ENCODE results near the gene TPI1.

The TPI1 gene

GRCh38 chr12:6828781-6829535 is 38.4 kb upstream of the TPI1 start:
- DNase-seq (ENCODE audit: low spot score), result no peak

- DNase-seq (ENCODE audit: low spot score), result peak; percentile 75
Measured at GRCh38 chr12:6829536-6830220, 37.7 kb upstream of the TPI1 start.

- no peak for DNase-seq (ENCODE audit: low spot score)
Measured at GRCh38 chr12:6830286-6830890, 36.9 kb upstream of the TPI1 start.

GRCh38 chr12:6830999-6831398 is 36.3 kb upstream of the TPI1 start:
- DNase-seq (ENCODE audit: low spot score), result no peak

GRCh38 chr12:6831450-6831995 is 35.8 kb upstream of the TPI1 start:
- DNase-seq (ENCODE audit: low spot score), result no peak

DNA sequence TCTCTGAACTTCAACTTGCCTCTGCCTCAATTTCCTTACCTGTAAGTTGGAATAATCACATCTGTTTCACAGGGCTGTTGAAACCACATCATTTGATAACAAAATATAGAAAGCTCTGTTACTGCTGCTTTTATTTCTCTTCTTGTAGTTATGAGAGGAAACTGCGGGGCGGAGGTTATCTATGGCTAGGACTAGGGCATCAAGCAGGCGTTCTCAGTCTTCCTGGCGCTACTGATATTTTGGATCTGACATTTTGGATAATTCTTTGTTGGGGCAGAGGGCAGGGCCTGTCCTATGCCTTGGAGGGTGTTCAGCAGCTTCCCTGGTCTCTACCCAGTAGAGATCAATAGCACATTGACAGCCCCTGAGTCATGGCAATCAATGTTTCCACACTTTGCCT is 35.2 kb upstream of the TPI1 start:
- no peak for DNase-seq (ENCODE audit: low spot score)

- no peak for DNase-seq (ENCODE audit: low spot score)
Measured at GRCh38 chr12:6833189-6833890, 34.0 kb upstream of the TPI1 start.

- no peak for DNase-seq (ENCODE audit: low spot score)
Measured at GRCh38 chr12:6834254-6834653, 33.1 kb upstream of the TPI1 start.

DNA sequence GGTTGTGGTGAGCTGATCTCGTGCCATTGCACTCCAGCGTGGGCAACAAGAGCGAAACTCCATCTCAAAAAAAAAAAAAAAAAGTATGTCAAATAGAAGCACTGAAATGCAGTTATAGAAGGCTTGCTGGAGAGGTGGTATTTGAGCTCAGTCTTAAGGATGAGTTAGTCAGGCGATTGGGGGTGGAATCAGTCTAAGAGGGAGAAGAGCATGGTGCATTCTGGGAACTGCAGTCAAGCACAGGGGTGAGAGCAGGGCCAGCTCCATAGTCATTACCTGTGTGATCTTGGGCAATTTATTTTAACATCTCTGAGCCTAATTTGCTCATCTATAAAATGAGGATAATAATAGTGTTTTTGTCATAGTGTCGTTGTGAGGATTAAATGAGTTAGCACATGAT is 32.5 kb upstream of the TPI1 start:
- no peak for DNase-seq (ENCODE audit: low spot score)

DNA sequence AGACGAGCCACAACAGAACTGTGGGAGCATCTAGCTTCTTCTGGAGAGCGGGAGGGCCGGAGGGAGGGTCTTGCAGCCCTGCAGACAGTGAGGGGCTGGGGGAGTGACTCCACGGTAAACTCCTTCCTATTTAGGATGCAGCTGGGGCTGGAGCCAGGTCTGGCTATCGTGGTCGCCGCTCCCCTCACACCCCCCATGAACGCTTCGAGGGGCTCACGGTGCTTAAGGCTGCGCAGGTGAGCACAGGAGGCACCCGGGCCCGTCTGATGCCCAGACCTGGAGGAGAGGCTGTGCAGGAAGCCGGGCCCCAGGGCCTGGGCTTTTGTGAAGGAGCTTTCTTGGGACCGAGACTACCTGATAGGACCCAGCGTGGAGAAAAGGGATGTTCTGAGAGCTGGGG is 30.5 kb upstream of the TPI1 start:
- DNase-seq (ENCODE audit: low spot score), result no peak

- no peak for DNase-seq (ENCODE audit: low spot score)
Measured at GRCh38 chr12:6837370-6838060, 29.8 kb upstream of the TPI1 start.

DNA sequence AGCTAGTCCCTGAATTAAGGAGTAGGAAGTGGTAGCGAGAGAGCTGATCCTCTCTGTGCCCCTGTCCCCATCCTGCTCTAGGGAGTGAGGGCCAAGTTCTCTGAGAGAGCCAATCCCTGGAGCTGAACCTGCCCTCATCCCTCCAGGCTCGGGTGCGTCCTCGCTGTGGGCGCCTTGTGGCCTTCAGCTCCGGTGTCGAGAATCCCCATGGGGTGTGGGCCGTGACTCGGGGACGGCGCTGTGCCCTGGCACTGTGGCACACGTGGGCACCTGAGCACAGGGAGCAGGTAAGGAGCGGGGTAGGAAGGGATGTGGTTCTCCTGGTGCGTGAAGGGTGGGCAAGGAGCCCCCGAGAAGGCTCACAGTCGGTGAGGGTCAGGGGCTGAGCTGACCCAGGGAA is 28.5 kb upstream of the TPI1 start:
- DNase-seq (ENCODE audit: low spot score), result no peak

DNA sequence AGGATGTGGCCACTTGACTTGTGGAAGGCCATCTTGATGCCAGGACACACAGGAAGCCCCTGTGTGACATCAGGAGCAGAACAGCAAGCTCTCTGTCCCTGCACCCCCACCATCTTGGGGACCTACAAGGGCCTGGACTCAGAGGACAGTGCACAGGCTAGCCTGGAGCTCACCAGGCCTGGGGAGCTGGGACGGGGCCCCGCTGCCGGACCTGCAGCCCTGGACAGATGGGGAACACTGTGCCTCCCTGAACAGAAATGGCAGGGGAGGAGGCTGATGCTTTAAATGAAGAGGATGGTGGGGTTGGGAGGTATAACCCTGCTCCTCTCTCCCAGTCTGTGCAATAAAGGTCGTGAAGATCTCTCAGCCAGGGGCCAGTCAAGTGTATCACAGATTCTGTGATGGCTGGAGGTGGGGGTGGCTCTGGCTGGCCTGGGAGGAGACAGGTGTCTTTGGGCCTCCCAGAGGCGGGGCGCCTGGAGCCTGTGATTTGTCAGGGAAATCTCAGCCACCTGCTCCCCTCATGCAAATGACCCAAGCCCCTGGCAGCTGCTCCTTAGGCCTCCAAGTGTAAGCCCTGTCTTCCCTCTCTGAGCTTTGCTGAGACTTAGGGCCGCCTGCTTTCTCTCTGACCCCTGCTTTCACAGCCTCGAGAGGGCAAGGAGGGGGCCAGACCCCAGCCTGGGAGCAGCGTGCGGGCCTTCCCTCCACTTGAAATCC is 27.7 kb upstream of the TPI1 start:
- peak; percentile 90 for DNase-seq (ENCODE audit: low spot score)

DNA sequence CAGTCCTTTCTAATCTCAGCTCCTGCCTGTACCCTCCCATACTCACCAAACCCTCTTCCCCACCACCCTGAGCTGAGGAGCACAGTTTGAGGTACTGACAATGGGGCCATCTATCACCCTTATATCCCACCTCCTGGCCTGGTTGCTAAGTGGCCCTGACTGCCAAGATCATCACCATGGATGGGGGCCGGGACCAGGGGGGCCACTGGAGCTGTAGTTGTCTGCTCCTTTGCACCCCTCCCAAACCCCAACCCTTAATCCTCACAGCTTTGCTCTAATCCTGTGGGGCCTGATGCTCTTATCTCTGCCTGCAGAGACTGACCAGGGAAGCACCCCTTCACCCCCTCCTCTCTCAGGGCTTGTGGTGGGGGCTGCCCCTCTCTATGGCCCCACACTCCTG is 27.0 kb upstream of the TPI1 start:
- DNase-seq (ENCODE audit: low spot score), result no peak

DNA sequence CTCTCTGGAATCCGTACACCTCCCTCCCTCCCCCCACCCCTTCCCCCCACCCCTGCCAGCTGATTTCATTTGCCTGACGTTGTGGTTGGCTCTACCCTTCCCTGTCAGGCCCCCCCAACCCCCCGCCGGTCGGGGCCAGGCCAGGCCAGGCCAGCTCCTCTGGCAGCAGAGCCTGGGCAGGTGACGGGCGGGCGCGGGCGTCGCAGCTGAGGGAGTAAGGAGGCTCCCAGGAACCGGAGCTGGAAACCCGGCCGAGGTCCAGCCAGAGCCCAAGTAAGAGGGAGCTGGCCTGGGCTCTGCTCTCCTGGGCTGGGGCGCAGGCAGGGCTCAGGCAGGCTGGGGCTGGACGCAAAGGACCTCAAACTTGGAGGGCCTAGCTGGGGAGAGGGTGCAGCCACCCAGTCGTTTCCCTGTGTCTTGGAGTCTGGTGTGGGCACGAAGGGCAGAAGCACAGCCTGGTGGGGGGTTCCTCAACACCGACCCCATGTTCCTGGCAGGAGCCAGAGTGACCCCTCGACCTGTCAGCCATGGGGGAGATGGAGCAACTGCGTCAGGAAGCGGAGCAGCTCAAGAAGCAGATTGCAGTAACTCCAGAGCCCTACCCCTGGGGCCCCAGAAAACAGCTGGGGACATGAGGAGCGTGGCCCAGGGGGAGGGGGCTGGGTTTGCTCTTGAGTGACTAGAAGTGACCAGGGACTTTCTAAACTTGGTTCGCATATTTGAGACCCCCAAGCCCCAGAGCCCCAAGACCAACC is 26.4 kb upstream of the TPI1 start, which contains the start of gene GNB3:
Gene GNB3 (plus strand): TSS at position 165 of the 755 bp plus-strand sequence. CDS start 363 bp downstream, at position 528.
- DNase-seq (ENCODE audit: low spot score), result no peak

- DNase-seq (ENCODE audit: low spot score), result no peak
Measured at GRCh38 chr12:6842075-6842474, 25.3 kb upstream of the TPI1 start.

- peak; percentile 59 for DNase-seq (ENCODE audit: low spot score)
Measured at GRCh38 chr12:6843118-6843902, 24.0 kb upstream of the TPI1 start.

DNA sequence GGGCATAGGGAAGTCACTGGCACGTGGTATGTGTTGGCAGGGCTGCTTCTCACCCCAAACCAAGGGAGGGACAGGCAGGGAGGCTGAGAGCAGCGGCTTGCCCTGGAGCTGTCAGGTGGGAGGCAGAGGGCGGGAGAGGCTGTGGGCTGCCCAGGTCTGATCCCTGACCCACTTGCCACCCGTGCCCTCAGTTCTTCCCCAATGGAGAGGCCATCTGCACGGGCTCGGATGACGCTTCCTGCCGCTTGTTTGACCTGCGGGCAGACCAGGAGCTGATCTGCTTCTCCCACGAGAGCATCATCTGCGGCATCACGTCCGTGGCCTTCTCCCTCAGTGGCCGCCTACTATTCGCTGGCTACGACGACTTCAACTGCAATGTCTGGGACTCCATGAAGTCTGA is 21.9 kb upstream of the TPI1 start:
- DNase-seq (ENCODE audit: low spot score), result no peak

- DNase-seq (ENCODE audit: low spot score), result no peak
Measured at GRCh38 chr12:6846316-6846869, 20.9 kb upstream of the TPI1 start.
